GM21619 (cell line): Measurements from ENCODE around the gene FOLR3.
"Not testable (repeated sequence)": the region's sequence is repeated elsewhere in the genome, so short reads cannot be mapped to it uniquely, and the experiment has no call there.

Experiments
- ATAC-seq: cut with Tn5 transposase; IDR thresholded peaks from one replicate; pipeline ENCODE4 v1.9.1; 2021; ENCODE audit not compliant: unreplicated experiment

Gene FOLR3

DNA sequence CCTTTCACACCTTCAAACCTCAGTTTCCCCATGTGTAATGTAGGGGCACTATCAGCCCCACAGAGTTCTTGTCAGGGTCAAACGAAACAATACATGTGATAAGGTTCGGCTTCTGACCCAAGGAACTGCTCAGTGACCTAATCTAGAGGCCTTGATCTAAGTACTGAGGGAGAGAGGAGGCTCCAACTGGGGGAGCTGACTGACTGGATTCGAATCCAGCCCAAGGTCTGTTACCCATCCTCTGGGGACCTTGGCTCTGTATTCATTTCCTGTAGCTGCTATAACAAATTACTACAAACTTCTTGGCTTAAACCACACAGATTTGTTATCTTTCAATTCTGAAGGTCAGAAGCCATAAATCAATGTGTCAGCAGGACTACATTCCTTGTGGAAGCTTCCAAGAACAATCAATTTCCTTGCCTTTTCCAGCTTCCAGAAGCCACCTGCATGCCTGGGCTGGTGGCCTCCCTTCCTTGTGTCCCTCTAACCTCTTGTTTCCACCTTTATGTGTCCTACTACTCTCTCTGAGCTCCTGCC is 12.3 kb upstream of the FOLR3 start:
- ATAC-seq: no peak

DNA sequence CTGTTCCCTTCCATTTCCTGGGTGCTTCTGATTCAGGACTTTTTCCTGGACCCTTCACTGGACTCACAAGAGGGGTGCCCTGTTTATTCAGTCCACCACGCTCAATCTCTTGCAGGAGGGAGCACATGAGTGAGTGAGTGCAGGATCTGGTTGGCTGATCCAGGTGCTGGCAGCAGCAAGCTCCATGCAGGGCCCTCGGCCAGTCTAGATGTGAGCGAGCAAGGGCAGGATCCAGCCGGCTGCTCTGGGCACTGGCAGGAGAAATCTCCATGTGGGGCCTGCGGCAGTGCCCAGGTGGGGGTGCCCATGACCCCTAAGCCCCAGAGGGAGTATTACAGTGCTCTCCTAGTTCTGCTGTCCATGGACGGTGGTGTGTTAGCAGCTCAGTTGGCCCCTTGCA is 11.5 kb upstream of the FOLR3 start:
- ATAC-seq: no peak

- no peak for ATAC-seq
Measured at GRCh38 chr11:72125956-72126355, 9.6 kb upstream of the FOLR3 start.

- ATAC-seq: no peak
Measured at GRCh38 chr11:72127923-72128322, 7.6 kb upstream of the FOLR3 start.

DNA sequence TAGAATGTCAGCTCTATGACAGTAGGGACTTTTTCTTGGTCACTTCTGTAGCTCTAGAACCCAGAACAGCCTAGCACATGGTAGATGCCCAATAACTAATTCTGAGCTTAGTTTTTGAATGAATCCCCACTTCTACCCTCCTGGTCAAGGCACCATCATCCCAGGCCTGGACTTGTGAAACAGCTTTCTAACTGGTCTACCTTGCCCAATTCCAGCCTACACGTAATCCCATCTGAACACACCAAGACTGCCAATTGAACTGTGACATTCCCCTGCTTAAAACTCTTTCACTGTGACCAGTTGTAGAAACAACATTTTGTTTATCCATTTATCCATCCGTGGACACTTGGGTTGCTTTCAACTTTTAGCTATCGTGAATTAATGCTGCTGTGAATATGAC is 6.1 kb upstream of the FOLR3 start:
- ATAC-seq: no peak

GRCh38 chr11:72132646-72133045 is 2.9 kb upstream of the FOLR3 start:
- no peak for ATAC-seq

- ATAC-seq: no peak
Measured at GRCh38 chr11:72135891-72136683, 562 bp downstream of the FOLR3 start.

GRCh38 chr11:72136684-72137262 is 1.2 kb downstream of the FOLR3 start:
- ATAC-seq: no peak

- no peak for ATAC-seq
Measured at GRCh38 chr11:72138821-72139390, 3.4 kb downstream of the FOLR3 start.

- ATAC-seq: no peak
Measured at GRCh38 chr11:72139500-72139899, 4.0 kb downstream of the FOLR3 start.

- no peak for ATAC-seq
Measured at GRCh38 chr11:72140661-72141060, 5.1 kb downstream of the FOLR3 start.

DNA sequence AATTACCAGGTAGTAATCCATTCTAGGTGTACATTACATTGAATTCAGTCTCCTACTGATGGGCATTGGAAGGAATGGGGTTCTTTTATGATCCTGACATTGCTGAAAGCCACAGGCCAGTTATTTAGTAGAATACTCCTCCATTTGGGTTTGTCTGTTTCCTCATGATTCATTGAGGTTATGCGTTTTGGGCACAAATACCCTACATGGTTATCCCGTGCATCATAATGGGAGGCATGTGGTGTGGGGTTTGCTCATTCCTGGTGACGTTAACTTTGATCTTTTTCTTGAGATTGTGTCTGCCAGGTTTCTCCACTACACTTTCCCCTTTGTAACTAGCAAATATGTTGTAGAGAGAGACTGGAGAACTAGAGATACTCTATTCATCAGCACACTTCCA is 5.5 kb downstream of the FOLR3 start:
- ATAC-seq: no peak

DNA sequence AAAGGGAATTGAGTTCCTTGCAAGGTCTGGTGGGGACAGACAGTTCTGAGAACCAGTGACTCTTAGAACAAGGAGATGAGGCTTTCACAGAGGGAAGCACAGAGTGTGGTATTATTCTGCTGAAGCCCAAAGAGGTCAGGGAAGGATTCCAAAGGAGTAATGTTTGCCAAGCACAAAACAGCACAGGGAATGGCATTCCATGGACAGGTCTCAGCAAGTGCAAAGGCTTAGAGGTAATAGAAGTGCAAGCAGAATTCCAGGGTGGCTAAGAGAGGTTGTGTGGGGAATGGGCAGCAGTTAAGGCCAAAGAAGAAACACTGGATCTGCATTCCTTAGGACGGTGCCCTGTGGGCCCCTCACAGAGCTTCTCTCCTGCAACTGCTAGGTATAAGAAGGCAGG is 6.6 kb downstream of the FOLR3 start:
- ATAC-seq: not testable (repeated sequence)

DNA sequence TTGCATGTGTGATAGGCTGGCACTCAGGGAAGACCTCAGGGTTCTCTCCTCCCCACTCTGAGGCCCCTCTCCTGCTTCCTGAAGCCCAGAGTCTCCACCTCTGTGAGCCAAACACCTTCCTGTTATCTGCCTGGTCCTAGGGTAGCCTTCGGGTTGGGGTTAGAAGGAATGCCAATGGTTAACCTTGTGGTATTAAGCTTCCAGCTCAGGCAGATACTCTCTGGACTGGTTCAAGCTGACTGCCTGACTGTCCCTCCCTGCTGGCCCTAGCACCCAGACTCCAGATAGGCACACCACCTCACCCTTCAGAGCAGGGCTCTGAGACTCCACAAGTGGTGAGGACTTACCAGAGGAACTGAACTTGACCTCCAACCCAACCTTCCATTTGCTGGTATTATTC is 7.0 kb downstream of the FOLR3 start:
- not testable (repeated sequence) for ATAC-seq

- no peak for ATAC-seq
Measured at GRCh38 chr11:72144807-72145565, 9.5 kb downstream of the FOLR3 start.

DNA sequence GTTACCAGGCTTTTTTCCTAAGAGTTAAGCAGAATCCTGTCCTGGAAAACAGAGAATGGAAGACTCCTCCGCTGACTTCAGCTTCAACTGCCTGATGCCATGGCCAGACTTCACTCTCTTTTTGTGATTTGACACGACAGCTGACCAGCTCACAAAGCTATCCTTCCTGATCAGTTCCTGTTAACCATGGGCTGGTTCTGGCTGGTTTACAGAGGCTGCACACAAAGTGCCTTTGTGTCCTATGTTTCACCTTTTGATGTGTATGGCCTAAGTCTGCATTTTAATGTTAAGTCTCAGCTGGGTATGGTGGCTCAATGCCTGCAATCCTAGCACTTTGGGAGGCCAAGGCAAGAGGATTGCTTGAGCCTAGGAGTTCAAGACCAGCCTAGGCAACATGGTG is 11.1 kb downstream of the FOLR3 start:
- no peak for ATAC-seq

GRCh38 chr11:72150882-72151281 is 15.4 kb downstream of the FOLR3 start:
- ATAC-seq: no peak

GRCh38 chr11:72153874-72154273 is 18.3 kb downstream of the FOLR3 start:
- not testable (repeated sequence) for ATAC-seq

DNA sequence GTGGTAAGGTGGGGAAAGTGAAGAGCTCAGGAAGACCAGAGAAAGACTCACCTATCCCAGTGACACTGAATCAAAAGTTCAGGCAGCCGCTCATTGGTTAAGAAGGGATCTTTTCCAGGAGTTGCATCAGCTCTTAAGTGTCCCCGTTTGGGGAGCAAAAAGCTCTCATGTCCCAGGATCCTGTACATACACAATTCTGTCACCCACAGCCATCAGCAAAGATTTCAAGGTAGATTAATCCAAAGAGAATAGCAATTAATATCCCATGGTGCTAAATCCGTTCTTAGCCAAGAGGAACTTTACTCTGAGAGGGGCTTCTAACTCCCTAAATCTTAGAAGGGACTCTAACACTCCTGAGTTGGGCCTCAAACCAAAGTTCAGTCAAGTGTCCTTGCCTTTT is 19.3 kb downstream of the FOLR3 start:
- no peak for ATAC-seq

DNA sequence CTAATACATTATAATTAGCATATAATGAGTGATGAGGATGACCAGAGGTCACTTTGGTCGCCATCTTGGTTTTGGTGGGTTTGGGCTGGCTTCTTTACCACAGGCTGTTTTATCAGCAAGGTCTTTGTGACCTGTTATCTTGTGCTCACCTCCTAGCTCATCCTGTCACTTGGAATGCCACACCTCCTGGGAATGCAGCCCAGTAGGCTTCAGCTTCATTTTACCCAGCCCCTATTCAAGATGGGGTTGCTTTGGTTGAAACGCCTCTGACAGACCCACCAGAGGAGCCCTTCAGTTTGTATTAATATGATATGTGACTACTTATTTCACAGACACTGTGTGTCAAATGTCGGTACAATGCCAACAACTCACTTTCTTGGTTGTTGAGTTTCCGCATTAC is 20.2 kb downstream of the FOLR3 start:
- no peak for ATAC-seq

DNA sequence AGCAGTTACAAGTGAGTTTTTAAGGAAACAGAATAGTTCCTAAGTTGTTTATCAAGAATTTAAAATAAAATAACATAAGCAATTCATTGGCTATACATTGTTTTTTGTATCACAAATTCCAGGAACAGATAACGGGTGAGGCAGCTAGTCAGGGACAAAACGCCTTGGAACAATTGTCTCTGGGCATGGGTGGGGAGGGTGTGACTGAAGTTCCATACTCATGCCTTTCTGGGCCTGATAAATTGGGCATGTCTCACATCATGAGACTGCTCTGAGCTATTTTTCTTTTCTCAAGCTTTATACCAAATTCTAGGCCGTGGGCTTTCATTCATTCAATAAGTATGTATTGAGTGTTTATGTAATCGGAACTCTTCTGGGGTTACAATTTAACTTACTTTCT is 21.6 kb downstream of the FOLR3 start:
- no peak for ATAC-seq
